CD4-positive, alpha-beta T cell treated with Interleukin-17A for 4 hours (primary cell): Measurements from ENCODE around the gene DIP2C.
"Not testable (repeated sequence)": the region's sequence is repeated elsewhere in the genome, so short reads cannot be mapped to it uniquely, and the experiment has no call there.

Source experiments
- DNase-seq: peaks from one replicate; pipeline ENCODE4 v3.0.0-alpha.2; 2020; ENCODE audit warnings: mixed read lengths

DIP2C gene, protein sequence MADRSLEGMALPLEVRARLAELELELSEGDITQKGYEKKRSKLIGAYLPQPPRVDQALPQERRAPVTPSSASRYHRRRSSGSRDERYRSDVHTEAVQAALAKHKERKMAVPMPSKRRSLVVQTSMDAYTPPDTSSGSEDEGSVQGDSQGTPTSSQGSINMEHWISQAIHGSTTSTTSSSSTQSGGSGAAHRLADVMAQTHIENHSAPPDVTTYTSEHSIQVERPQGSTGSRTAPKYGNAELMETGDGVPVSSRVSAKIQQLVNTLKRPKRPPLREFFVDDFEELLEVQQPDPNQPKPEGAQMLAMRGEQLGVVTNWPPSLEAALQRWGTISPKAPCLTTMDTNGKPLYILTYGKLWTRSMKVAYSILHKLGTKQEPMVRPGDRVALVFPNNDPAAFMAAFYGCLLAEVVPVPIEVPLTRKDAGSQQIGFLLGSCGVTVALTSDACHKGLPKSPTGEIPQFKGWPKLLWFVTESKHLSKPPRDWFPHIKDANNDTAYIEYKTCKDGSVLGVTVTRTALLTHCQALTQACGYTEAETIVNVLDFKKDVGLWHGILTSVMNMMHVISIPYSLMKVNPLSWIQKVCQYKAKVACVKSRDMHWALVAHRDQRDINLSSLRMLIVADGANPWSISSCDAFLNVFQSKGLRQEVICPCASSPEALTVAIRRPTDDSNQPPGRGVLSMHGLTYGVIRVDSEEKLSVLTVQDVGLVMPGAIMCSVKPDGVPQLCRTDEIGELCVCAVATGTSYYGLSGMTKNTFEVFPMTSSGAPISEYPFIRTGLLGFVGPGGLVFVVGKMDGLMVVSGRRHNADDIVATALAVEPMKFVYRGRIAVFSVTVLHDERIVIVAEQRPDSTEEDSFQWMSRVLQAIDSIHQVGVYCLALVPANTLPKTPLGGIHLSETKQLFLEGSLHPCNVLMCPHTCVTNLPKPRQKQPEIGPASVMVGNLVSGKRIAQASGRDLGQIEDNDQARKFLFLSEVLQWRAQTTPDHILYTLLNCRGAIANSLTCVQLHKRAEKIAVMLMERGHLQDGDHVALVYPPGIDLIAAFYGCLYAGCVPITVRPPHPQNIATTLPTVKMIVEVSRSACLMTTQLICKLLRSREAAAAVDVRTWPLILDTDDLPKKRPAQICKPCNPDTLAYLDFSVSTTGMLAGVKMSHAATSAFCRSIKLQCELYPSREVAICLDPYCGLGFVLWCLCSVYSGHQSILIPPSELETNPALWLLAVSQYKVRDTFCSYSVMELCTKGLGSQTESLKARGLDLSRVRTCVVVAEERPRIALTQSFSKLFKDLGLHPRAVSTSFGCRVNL (N-terminal part only)

DNA sequence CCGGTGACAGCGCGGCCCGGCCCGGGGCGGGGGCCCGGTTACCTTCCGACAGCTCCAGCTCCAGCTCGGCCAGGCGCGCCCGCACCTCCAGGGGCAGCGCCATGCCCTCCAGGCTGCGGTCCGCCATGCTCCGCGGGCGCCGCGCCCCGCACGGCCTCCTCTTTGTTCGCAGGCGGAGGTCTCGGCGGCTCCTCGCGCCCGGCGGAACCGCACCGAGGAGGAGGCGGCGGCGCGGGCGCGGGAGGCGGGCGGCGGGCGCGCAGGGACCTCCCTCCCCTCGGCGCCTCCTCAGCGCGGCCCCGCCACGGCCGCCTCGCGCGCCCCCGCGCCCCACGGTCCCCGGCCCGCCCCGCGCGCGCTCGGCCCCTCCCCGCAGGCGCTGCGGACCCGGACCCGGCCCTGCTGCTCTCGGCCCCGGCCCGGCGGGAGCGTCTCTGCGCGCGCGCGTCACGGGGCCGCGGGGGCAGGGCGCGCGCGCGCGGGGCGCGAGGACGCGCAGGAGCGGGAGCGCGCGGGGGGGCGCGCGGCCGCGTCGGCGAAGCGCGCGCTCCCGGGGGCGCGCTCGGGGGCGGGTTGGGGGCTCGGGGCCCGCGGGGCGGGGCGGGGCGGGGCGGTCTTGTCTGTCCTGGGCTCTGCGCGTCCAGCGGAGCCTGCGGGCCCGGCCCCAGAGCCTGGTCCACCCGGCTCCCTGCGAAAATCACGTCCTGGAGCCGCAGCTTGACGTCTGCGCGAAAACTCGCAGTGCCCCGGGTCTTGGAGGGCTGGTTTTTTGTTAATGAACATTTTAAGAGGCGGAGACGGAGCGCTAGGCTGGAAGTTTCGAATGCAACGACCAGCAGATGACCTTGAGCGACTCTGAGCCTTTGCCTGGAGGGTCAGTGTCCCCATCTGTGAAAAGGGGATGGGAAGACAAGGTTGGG, at the start of gene DIP2C:
Gene DIP2C (minus strand): TSS at position 217 of the 920 bp plus-strand sequence. CDS start 90 bp downstream, at position 127.
- no peak for DNase-seq

- DNase-seq = no peak
Measured at GRCh38 chr10:734481-734880, 45.0 kb upstream of the DIP2C start.

- DNase-seq = no peak
Measured at GRCh38 chr10:733086-733485, 43.6 kb upstream of the DIP2C start.

DNA sequence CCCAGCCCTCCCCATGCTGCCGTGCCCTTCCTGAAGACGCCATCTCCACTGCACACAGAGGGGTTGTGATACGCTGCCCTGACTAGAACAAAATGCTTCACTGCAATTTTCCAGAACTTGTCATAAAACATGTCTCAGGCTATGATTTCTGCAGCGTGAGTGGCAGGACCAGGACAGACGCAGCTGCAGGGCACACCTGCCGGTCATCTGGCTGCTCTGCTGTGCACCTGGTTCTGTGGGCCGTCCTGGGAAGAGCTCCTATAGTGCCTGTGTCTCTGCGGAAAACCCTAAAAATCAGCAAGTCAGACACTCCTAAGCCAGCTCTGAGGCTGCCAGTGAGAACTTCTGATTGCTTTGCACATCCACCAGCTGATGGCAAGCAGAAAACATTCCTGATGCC, 39.7 kb upstream of the DIP2C start:
- no peak for DNase-seq

DNA sequence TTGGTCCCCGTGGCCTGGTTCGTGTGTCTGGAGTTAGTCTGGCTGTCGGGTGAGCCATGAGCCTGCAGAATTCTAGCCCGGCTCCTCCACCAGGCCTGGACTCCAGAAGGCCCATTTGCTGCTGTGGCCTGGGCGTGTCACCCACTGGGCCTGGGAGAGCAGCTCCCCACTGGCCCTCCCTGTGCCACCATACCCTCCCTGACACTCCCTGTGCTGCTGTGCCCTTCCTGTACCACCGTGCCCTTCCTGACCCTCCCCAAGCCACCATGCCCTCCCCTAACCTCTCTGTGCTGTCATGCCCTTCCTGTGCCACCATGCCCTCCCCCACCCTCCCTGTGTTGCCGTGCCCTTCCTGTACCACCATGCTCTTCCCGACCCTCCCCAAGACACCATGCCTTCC, 39.1 kb upstream of the DIP2C start:
- no peak for DNase-seq

- DNase-seq = no peak
Measured at GRCh38 chr10:727162-727790, 37.8 kb upstream of the DIP2C start.

GRCh38 chr10:725786-726185, 36.3 kb upstream of the DIP2C start:
- DNase-seq = no peak

DNA sequence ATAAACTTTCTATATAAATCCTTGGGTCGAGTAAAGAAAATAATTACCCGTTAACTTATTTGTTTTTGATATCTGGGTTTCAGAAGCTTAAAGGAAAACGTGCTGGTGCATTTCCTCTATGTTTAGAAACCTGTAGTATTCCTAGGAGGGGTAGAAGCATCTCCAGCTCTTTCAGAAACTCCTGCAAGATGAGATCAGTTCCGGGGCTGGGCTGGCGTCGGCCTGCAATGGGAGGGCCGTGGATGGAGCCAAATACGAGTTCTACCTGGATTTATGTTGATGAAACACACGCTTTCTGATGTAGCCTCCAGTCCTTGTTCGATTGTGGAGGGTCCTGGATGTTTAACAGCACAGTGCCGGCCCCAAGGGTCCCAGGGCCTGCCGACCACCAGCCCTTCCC, 35.8 kb upstream of the DIP2C start:
- no peak for DNase-seq

DNA sequence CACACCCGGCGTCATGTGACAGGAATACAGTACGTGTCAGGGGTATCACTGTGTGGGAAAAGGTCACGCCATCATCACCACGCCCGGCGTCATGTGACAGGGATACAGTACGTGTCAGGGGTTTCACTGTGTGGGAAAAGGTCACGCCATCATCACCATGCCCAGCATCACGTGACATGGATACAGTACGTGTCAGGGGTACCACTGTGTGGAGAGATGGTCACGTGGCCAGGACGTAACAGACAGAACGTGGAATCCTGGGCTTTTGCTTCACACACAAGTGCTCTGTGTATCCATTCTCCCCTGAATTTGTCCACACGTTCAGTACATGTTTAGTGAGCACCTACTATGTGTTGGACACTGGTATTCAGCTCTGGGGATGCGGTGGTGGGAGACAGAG, 34.5 kb upstream of the DIP2C start:
- no peak for DNase-seq

GRCh38 chr10:722281-723060, 33.0 kb upstream of the DIP2C start:
- no peak for DNase-seq

DNA sequence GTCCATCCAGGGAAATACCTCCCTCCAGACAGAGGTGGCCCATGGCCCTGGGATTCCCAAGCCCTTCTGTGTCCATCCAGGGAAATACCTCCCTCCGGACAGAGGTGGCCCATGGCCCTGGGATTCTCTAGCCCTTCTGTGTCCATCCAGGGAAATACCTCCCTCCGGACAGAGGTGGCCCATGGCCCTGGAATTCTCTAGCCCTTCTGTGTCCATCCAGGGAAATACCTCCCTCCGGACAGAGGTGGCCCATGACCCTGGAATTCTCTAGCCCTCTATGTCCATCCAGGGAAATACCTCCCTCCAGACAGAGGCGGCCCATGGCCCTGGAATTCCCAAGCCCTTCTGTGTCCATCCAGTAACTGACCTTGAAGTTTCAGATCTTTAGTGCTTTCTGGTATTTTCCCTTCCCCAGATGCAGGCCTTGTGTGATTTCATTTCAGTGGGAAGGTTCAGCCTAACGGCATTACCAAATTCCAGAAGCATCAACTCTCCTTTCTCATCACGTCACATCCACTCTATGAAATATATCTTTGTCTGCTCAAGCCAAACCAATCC, 28.8 kb upstream of the DIP2C start:
- no peak for DNase-seq

DNA sequence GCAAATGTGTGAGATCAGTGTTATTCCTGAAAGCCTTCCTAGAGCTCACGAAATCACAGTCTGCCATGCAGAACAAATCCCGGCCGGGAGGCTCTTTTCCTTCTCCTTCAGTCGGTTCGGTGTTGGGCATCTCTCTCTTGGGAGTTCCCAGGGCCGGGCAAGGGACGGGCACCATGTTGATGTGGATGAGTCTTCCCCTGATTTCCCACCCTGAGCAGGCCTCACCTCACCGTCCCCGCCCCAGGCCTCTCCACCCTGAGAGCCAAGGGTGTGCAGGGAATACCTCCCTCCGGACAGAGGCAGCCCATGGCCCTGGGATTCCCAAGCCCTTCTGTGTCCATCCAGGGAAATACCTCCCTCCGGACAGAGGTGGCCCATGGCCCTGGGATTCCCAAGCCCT, 28.0 kb upstream of the DIP2C start:
- DNase-seq = no peak

DNA sequence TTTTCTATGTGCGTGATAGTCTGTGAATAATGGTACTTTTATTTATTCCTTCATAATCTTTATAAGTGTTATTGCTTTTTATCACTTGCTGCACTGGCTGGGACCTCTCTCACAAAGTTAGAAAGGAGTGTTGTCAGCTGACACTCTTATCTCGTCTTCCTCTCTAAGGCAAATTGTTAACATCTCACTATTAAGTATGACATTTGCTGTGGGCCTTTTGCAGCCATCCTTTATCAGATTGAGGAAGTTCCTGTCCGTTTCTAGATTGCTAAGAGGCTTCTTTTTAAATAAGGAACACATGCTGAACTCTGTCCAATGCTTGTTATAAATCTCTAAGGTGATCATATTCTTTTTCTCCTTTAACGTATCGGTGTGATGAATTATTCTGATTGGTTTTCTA, 27.4 kb upstream of the DIP2C start:
- no peak for DNase-seq

GRCh38 chr10:714214-714613, 24.7 kb upstream of the DIP2C start:
- DNase-seq = no peak

DNA sequence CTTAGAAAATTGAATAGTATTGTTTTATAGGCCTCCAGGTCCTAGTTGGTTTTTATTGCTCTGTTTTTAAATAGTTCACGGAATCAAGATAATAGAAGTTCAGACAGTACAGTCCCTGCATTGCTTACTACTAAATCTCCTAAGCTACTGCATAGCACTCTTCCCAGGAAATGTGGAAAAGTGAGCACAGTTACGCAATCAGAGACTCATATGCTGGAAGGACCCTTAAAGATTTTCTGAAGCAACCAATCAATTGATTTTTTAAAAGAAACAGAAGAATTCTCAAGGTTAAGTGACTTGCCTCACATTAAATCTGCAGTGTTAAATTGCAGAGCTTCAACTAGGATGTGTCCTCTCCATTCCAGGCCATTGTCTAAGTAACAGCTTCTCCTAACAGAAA, 23.1 kb upstream of the DIP2C start:
- no peak for DNase-seq

DNA sequence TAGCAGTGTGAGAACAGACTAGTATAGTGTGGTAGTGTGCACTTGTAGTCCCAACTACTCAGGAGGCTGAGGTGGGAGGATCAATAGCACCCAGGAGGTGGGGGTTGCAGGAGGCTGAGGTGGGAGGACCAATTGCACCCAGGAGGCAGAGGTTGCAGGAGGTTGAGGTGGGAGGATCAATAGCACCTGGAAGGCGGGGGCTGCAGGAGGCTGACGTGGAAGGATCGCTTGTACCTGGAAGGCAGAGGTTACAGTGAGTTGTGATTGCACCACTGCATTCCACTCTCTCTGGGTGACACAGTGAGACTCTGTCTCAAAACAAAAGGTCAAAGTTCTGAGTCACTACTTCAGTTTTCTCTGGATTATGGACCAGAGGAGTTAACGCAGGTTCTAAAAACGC, 22.6 kb upstream of the DIP2C start:
- no peak for DNase-seq

DNA sequence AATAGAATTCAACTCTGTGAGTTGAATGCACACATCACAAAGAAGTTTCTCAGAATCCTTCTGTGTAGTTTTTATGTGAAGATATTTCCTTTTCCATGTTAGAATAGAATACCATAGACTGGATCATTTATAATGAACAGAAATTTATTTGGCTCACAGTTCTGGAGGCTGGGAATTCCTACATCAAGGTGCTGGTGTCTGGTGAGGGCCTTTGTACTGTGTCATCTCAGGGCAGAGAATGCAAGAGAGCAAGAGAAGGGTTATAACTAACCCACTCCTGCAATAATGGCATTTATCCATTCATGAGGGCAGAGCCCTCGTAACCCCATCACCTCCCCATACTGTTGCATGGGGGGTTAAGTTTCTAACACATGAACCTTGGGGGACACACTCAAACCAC, 18.4 kb upstream of the DIP2C start:
- no peak for DNase-seq

- no peak for DNase-seq
Measured at GRCh38 chr10:707456-707855, 18.0 kb upstream of the DIP2C start.

GRCh38 chr10:703118-703517, 13.7 kb upstream of the DIP2C start:
- DNase-seq = no peak

GRCh38 chr10:700183-700582, 10.7 kb upstream of the DIP2C start:
- DNase-seq = not testable (repeated sequence)
